HEK293 (cell line): ENCODE data around the gene GPR3.
A peak's percentile ranks its signal among the peaks of the same experiment; 100 is the strongest.

Experiments used
- GLI2 ChIP-seq: fragments of 450-650 bp; formaldehyde crosslinking; IDR thresholded peaks from 2 replicates; pipeline ENCODE4; 2017; ENCODE audit warnings: missing biosample characterization, missing genetic modification characterization, low read depth, borderline replicate concordance
- HOXD13 ChIP-seq: sonication (generic); formaldehyde crosslinking; IDR thresholded peaks from 2 replicates; pipeline ENCODE4 v1.8.0; 2022; ENCODE audit warnings: missing genetic modification reagents, borderline replicate concordance
- KLF1 ChIP-seq: fragments of 450-650 bp; formaldehyde crosslinking; IDR thresholded peaks from 2 replicates; pipeline ENCODE4 v1.5.1; 2016; ENCODE audit warnings: missing biosample characterization, missing genetic modification characterization
- KLF9 ChIP-seq: fragments of 450-650 bp; formaldehyde crosslinking; IDR thresholded peaks from 2 replicates; pipeline ENCODE4 v1.5.1; 2016; ENCODE audit warnings: missing biosample characterization, missing genetic modification characterization, low read depth
- OSR2 ChIP-seq: fragments of 450-650 bp; formaldehyde crosslinking; IDR thresholded peaks from 2 replicates; pipeline ENCODE4 v1.5.1; 2016; ENCODE audit warnings: missing biosample characterization, missing genetic modification characterization
- PRDM6 ChIP-seq: fragments of 450-650 bp; formaldehyde crosslinking; IDR thresholded peaks from 2 replicates; pipeline ENCODE4 v1.5.1; 2017; ENCODE audit warnings: missing biosample characterization, missing genetic modification characterization
- SETDB1 ChIP-seq: IDR thresholded peaks from one replicate; pipeline ENCODE4 v1.6.1; 2017; ENCODE audit warnings: mild to moderate bottlenecking, low read length, moderate library complexity, mixed read lengths; ENCODE audit not compliant: insufficient read length
- SP2 ChIP-seq: fragments of 450-650 bp; formaldehyde crosslinking; IDR thresholded peaks from 2 replicates; pipeline ENCODE4 v1.5.1; 2016; ENCODE audit warnings: missing biosample characterization, missing genetic modification characterization
- ZBTB20 ChIP-seq: fragments of 450-650 bp; formaldehyde crosslinking; IDR thresholded peaks from 2 replicates; pipeline ENCODE4 v1.5.1; 2016; ENCODE audit warnings: missing biosample characterization, missing genetic modification characterization
- ZNF112 ChIP-seq: fragments of 450-650 bp; formaldehyde crosslinking; IDR thresholded peaks from 2 replicates; pipeline ENCODE4 v1.5.0; 2017; ENCODE audit warnings: missing biosample characterization, missing genetic modification characterization
- ZNF133 ChIP-seq: fragments of 450-650 bp; formaldehyde crosslinking; IDR thresholded peaks from 2 replicates; pipeline ENCODE4 v1.5.1; 2016; ENCODE audit warnings: missing biosample characterization, missing genetic modification characterization
- ZNF140 ChIP-seq: fragments of 450-650 bp; formaldehyde crosslinking; IDR thresholded peaks from 2 replicates; pipeline ENCODE4 v1.5.1; 2016; ENCODE audit warnings: missing biosample characterization, missing genetic modification characterization
- ZNF184 ChIP-seq: fragments of 450-650 bp; IDR thresholded peaks from 2 replicates; pipeline ENCODE4 v1.5.1; 2018; ENCODE audit warnings: missing biosample characterization, mild to moderate bottlenecking, missing genetic modification characterization
- ZNF211 ChIP-seq: fragments of 450-650 bp; formaldehyde crosslinking; IDR thresholded peaks from 2 replicates; pipeline ENCODE4 v1.5.1; 2016; ENCODE audit warnings: low read depth, missing biosample characterization, missing genetic modification characterization
- ZNF311 ChIP-seq: fragments of 450-650 bp; formaldehyde crosslinking; IDR thresholded peaks from 2 replicates; pipeline ENCODE4 v1.5.1; 2017; ENCODE audit warnings: missing biosample characterization, missing genetic modification characterization, borderline replicate concordance
- ZNF394 ChIP-seq: fragments of 450-650 bp; formaldehyde crosslinking; IDR thresholded peaks from 2 replicates; pipeline ENCODE4 v1.5.1; 2016; ENCODE audit warnings: missing biosample characterization, missing genetic modification characterization, mild to moderate bottlenecking, moderate library complexity, borderline replicate concordance
- ZNF404 ChIP-seq: fragments of 450-650 bp; formaldehyde crosslinking; IDR thresholded peaks from 2 replicates; pipeline ENCODE4 v1.5.1; 2017; ENCODE audit warnings: missing biosample characterization, missing genetic modification characterization
- ZNF488 ChIP-seq: fragments of 450-650 bp; formaldehyde crosslinking; IDR thresholded peaks from 2 replicates; pipeline ENCODE4 v1.5.1; 2016; ENCODE audit warnings: missing biosample characterization, missing genetic modification characterization
- ZNF514 ChIP-seq: fragments of 450-650 bp; formaldehyde crosslinking; IDR thresholded peaks from 2 replicates; pipeline ENCODE4 v1.5.1; 2016; ENCODE audit warnings: missing biosample characterization, missing genetic modification characterization
- ZNF600 ChIP-seq: fragments of 450-650 bp; formaldehyde crosslinking; IDR thresholded peaks from 2 replicates; pipeline ENCODE4 v1.5.1; 2016; ENCODE audit warnings: missing biosample characterization, missing genetic modification characterization
- ZNF639 ChIP-seq: fragments of 450-650 bp; formaldehyde crosslinking; IDR thresholded peaks from 2 replicates; pipeline ENCODE4 v1.5.1; 2016; ENCODE audit warnings: missing biosample characterization, missing genetic modification characterization
- ZNF654 ChIP-seq: fragments of 450-650 bp; formaldehyde crosslinking; IDR thresholded peaks from 2 replicates; pipeline ENCODE4 v1.5.1; 2016; ENCODE audit warnings: low read depth, missing biosample characterization, missing genetic modification characterization
- ZNF670 ChIP-seq: fragments of 450-650 bp; formaldehyde crosslinking; IDR thresholded peaks from 2 replicates; pipeline ENCODE4 v1.5.1; 2016; ENCODE audit warnings: missing biosample characterization, missing genetic modification characterization, low read depth
- ZNF777 ChIP-seq: fragments of 450-650 bp; formaldehyde crosslinking; IDR thresholded peaks from 2 replicates; pipeline ENCODE4 v1.5.1; 2017; ENCODE audit warnings: missing biosample characterization, missing genetic modification characterization, borderline replicate concordance
- ZNF843 ChIP-seq: fragments of 450-650 bp; formaldehyde crosslinking; IDR thresholded peaks from 2 replicates; pipeline ENCODE4 v1.5.1; 2016; ENCODE audit warnings: missing biosample characterization, missing genetic modification characterization
- ZSCAN18 ChIP-seq: fragments of 450-650 bp; formaldehyde crosslinking; IDR thresholded peaks from 2 replicates; pipeline ENCODE4 v1.5.1; 2016; ENCODE audit warnings: missing biosample characterization, missing genetic modification characterization
- ZSCAN4 ChIP-seq: fragments of 450-650 bp; formaldehyde crosslinking; IDR thresholded peaks from 2 replicates; pipeline ENCODE4 v1.5.1; 2017; ENCODE audit warnings: missing biosample characterization, missing genetic modification characterization
- TF ChIP-seq, protein P1 (sequence below): fragments of 450-650 bp; formaldehyde crosslinking; IDR thresholded peaks from 2 replicates; pipeline ENCODE4 v1.5.0; 2017; ENCODE audit warnings: missing biosample characterization, missing genetic modification characterization, borderline replicate concordance
- TF ChIP-seq, protein P2 (sequence below): fragments of 450-650 bp; formaldehyde crosslinking; IDR thresholded peaks from 2 replicates; pipeline ENCODE4 v1.5.1; 2016; ENCODE audit warnings: missing biosample characterization, missing genetic modification characterization

Gene GPR3

GRCh38 chr1:27392096-27392777, at the start of gene GPR3 (continued):
- TF ChIP-seq ZNF639 (tag by site-specific recombination) (no peak), ZNF140 (tag by site-specific recombination) (no peak), SP2 (peak; percentile 81), ZNF311 (no peak), ZNF211 (no peak), ZBTB20 (tag by site-specific recombination) (no peak; the same call in 1 of the 2 replicates), KLF9 (tag by site-specific recombination) (peak; percentile 94), KLF1 (tag by site-specific recombination) (peak; percentile 34; the same call in 1 of the 2 replicates), ZSCAN4 (tag by site-specific recombination) (no peak), OSR2 (tag by site-specific recombination) (no peak), PRDM6 (tag by site-specific recombination) (no peak), GLI2 (tag by site-specific recombination) (no peak), ZNF184 (tag by site-specific recombination) (peak; percentile 56; the same call in 1 of the 2 replicates), ZNF394 (tag by site-specific recombination) (peak; percentile 74; the same call in 1 of the 2 replicates), ZNF514 (tag by site-specific recombination) (no peak), SETDB1 (no peak), ZNF404 (tag by site-specific recombination) (no peak), HOXD13 (CRISPR knock-in tag) (no peak), ZNF600 (tag by site-specific recombination) (peak; percentile 46; the same call in 1 of the 2 replicates), ZNF654 (no peak), ZNF133 (tag by site-specific recombination) (no peak), ZNF488 (tag by site-specific recombination) (no peak), ZNF670 (tag by site-specific recombination) (no peak), ZNF843 (tag by site-specific recombination) (no peak), ZNF777 (no peak), ZNF112 (tag by site-specific recombination) (no peak), ZSCAN18 (no peak)
- TF ChIP-seq, protein P1, sequence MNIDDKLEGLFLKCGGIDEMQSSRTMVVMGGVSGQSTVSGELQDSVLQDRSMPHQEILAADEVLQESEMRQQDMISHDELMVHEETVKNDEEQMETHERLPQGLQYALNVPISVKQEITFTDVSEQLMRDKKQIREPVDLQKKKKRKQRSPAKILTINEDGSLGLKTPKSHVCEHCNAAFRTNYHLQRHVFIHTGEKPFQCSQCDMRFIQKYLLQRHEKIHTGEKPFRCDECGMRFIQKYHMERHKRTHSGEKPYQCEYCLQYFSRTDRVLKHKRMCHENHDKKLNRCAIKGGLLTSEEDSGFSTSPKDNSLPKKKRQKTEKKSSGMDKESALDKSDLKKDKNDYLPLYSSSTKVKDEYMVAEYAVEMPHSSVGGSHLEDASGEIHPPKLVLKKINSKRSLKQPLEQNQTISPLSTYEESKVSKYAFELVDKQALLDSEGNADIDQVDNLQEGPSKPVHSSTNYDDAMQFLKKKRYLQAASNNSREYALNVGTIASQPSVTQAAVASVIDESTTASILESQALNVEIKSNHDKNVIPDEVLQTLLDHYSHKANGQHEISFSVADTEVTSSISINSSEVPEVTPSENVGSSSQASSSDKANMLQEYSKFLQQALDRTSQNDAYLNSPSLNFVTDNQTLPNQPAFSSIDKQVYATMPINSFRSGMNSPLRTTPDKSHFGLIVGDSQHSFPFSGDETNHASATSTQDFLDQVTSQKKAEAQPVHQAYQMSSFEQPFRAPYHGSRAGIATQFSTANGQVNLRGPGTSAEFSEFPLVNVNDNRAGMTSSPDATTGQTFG (tag by site-specific recombination) = no peak
- TF ChIP-seq, protein P2, sequence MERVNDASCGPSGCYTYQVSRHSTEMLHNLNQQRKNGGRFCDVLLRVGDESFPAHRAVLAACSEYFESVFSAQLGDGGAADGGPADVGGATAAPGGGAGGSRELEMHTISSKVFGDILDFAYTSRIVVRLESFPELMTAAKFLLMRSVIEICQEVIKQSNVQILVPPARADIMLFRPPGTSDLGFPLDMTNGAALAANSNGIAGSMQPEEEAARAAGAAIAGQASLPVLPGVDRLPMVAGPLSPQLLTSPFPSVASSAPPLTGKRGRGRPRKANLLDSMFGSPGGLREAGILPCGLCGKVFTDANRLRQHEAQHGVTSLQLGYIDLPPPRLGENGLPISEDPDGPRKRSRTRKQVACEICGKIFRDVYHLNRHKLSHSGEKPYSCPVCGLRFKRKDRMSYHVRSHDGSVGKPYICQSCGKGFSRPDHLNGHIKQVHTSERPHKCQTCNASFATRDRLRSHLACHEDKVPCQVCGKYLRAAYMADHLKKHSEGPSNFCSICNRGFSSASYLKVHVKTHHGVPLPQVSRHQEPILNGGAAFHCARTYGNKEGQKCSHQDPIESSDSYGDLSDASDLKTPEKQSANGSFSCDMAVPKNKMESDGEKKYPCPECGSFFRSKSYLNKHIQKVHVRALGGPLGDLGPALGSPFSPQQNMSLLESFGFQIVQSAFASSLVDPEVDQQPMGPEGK (tag by site-specific recombination) = peak; percentile 90
